ENCODE results near the gene NSF.

The NSF gene

DNA sequence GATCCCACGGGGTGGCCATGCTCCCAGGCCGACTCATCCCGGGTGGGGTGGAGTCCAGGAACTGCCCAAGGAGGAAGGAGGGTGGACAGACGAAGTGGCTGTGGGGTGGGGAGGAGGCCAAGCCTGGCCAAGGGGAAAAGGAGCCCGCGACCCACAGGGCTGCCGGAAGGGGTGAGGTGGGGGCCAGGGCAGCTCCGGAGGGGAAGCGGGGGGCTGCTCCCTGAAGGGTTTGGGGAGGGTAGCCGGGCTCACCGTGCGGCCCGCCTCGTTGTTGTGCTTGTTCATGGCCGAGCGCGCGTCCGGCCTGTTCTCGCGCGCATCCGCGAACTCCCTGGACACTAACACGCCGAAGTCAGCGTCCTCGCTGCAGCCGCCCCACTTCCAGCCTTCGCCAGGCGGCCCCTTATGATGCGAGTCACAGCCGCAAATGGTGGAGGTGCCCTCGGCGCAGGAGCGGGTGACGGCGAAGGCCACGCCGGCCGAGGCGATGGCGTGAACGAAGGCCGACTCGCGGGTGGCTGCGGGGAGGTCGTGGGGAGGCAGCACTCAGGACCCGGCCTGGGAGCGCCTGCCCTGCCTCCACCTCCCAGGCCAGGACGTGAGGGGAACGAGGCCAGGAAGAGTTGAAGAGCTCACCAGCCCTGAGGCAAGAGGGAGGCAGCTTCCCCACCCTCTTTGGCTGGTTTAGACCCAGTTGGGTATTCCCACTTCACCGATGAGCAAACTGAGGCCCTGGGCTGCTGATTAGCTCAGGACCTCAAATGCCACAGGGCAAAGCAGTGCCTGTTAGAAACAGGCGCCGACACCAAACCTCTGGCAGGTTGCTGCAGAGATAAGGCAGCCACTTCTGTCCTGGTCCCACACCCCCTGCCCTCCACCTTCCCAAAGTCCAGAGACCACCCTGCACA lies 179.3 kb downstream of the NSF start (continued):
- TF ChIP-seq ZSCAN18 (tag by site-specific recombination; IDR thresholded peaks at IDR 0.05), result no peak
- no peak for TF ChIP-seq ZXDB (tag by site-specific recombination; IDR thresholded peaks at IDR 0.05)
- no peak for TF ChIP-seq MEIS1 (CRISPR knock-in tag; IDR thresholded peaks at IDR 0.05; ENCODE audit: borderline replicate concordance)
- TF ChIP-seq ZNF2 (tag by site-specific recombination; IDR thresholded peaks at IDR 0.05), result no peak
- no peak for TF ChIP-seq RBAK (tag by site-specific recombination; IDR thresholded peaks at IDR 0.05)
- no peak for TF ChIP-seq TSHZ1 (tag by site-specific recombination; IDR thresholded peaks at IDR 0.05; ENCODE audit: borderline replicate concordance)
- TF ChIP-seq ZNF488 (tag by site-specific recombination; IDR thresholded peaks at IDR 0.05), result no peak
- TF ChIP-seq ZNF335 (tag by site-specific recombination; conservative IDR thresholded peaks at IDR 0.05), result no peak
- no peak for TF ChIP-seq PRDM2 (tag by site-specific recombination; IDR thresholded peaks at IDR 0.05; ENCODE audit: borderline replicate concordance)
- 0 out of 2 replicates have a peak, but pooled peaks have one; percentile 12 for TF ChIP-seq ZNF10 (tag by site-specific recombination; IDR thresholded peaks at IDR 0.05)

DNA sequence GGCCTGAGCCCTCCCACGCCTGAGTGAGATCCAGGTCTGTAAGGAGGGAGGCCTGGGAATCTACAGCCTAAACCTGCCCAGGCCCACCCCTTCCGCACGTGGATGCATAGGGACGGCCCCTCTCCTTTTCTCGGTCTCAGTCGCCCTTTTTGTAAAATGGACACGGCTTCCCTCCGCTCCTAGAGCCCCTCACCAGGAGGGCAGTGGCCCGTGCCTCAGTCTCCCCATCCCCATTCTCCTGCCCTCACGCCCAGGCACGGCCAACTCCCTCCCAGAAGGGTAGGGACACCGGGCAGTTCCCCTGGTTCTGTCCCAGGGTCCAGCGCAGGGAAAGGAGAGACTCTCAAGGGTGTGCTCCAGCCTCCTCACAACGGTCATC lies 180.0 kb downstream of the NSF start:
- Histone ChIP-seq H3K9me3 (ENCODE audit: control insufficient read depth, insufficient read depth, low read depth, low read length) (no peaks in the 10 kb centered on the region), H3K4me3 (ENCODE audit: low read depth, low read length) (no peak overlapping the region), H3K36me3 (ENCODE audit: control insufficient read depth in 2 of 2, insufficient read depth in 1 of 2, low read length in 2 of 2) (peaks cover 0 to 15% of the 10 kb centered on the region in 2 experiments; a peak in 2 of 3 replicates), H3K27ac (ENCODE audit: extremely low read depth, low read depth, low read length) (peak overlapping the region; percentile 86; the same call in 1 of the 2 replicates), H3K4me1 (ENCODE audit: control insufficient read depth, insufficient read depth, low read length) (0 out of 2 replicates have a peak, but pooled peaks cover 4% of the 10 kb centered on the region)
- TF ChIP-seq, protein P1, sequence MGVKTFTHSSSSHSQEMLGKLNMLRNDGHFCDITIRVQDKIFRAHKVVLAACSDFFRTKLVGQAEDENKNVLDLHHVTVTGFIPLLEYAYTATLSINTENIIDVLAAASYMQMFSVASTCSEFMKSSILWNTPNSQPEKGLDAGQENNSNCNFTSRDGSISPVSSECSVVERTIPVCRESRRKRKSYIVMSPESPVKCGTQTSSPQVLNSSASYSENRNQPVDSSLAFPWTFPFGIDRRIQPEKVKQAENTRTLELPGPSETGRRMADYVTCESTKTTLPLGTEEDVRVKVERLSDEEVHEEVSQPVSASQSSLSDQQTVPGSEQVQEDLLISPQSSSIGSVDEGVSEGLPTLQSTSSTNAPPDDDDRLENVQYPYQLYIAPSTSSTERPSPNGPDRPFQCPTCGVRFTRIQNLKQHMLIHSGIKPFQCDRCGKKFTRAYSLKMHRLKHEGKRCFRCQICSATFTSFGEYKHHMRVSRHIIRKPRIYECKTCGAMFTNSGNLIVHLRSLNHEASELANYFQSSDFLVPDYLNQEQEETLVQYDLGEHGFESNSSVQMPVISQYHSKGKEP (tag by site-specific recombination; IDR thresholded peaks at IDR 0.05), result no peak
- TF ChIP-seq ZNF514 (tag by site-specific recombination; IDR thresholded peaks at IDR 0.05), result no peak
- no peak for TF ChIP-seq ZNF776 (tag by site-specific recombination; IDR thresholded peaks at IDR 0.05; ENCODE audit: borderline replicate concordance)
- no peak for TF ChIP-seq ZNF341 (tag by site-specific recombination; IDR thresholded peaks at IDR 0.05; ENCODE audit: low read depth)
- TF ChIP-seq, protein P2, sequence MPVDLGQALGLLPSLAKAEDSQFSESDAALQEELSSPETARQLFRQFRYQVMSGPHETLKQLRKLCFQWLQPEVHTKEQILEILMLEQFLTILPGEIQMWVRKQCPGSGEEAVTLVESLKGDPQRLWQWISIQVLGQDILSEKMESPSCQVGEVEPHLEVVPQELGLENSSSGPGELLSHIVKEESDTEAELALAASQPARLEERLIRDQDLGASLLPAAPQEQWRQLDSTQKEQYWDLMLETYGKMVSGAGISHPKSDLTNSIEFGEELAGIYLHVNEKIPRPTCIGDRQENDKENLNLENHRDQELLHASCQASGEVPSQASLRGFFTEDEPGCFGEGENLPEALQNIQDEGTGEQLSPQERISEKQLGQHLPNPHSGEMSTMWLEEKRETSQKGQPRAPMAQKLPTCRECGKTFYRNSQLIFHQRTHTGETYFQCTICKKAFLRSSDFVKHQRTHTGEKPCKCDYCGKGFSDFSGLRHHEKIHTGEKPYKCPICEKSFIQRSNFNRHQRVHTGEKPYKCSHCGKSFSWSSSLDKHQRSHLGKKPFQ (tag by site-specific recombination; IDR thresholded peaks at IDR 0.05), result no peak
- no peak for TF ChIP-seq OSR2 (tag by site-specific recombination; IDR thresholded peaks at IDR 0.05)
- CTCF ChIA-PET, result no interaction called here
- POLR2A ChIA-PET, result no interaction called here
